NCI-H2171 treated with DMSO at 0.1 percent for 48 hours (cell line): ENCODE results near the gene METTL24.
A peak's percentile ranks its signal among the peaks of the same experiment; 100 is the strongest.
"Not testable (repeated sequence)": the region's sequence is repeated elsewhere in the genome, so short reads cannot be mapped to it uniquely, and the experiment has no call there.

Experiments used
- DNase-seq: peaks from one replicate; lab custom pipeline; 2025; lab: John Stamatoyannopoulos, UW

Gene METTL24

GRCh38 chr6:110265273-110265672, 92.9 kb downstream of the METTL24 start:
- no peak for DNase-seq

- no peak for DNase-seq
These were observed 101.8 kb downstream of the METTL24 start for GRCh38 chr6:110256366-110256765.

- no peak for DNase-seq
These were observed 102.9 kb downstream of the METTL24 start for GRCh38 chr6:110255211-110255750.

GRCh38 chr6:110250838-110251237, 107.3 kb downstream of the METTL24 start:
- no peak for DNase-seq

- DNase-seq, result no peak
These were observed 108.1 kb downstream of the METTL24 start for GRCh38 chr6:110250058-110250457.

DNA sequence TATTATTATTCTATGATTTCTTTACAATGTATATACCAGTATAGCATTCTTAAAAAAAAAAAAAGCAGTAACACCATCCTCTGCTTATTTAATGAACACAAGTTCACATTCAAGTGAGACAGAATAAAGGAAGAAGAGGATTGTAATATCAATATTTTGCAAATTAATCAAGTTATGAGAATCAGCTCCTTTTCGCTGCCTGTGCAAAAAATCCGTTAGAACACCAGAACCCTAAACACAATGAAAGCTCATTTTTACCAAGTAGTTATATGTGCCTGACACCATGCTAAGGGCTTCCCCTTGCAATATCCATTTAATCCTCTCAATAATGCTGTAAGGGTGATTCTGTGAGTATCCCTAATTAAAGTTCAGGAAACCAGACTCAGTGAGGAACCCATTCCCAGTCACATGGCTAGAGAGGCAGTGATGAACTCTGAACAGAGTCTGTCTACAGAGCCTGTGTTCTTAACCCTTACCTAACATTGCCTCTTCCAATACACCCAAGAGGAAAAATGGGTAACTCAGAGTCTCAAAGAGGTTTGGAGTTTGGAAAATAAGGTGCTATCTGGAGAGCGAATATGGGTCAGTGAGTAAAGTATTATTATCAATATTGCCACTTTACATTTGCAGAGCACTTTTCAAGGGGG, 111.1 kb downstream of the METTL24 start:
- no peak for DNase-seq

- no peak for DNase-seq
These were observed 111.8 kb downstream of the METTL24 start for GRCh38 chr6:110246378-110246777.

DNA sequence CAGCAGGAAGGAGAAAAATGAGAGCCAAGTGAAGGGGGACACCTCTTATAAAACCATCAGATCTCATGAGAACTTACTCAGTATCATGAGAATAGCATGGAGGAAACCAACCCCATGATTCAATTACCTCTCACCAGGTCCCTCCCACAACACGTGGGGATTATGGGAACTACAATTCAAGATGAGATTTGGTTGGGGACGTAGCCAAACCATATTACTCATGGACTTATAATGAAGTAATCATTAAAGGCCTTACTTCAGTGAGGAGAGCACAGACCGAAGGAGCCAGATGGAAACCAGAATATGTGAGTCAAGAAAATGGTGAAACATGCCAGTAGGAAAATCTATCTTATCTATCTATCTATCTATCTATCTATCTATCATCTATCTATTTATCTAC, 113.5 kb downstream of the METTL24 start:
- DNase-seq, result not testable (repeated sequence)

- no peak for DNase-seq
These were observed 118.4 kb downstream of the METTL24 start for GRCh38 chr6:110239526-110240274.

GRCh38 chr6:110236007-110236406, 122.1 kb downstream of the METTL24 start:
- DNase-seq, result not testable (repeated sequence)

GRCh38 chr6:110233770-110234374, 124.3 kb downstream of the METTL24 start:
- no peak for DNase-seq

DNA sequence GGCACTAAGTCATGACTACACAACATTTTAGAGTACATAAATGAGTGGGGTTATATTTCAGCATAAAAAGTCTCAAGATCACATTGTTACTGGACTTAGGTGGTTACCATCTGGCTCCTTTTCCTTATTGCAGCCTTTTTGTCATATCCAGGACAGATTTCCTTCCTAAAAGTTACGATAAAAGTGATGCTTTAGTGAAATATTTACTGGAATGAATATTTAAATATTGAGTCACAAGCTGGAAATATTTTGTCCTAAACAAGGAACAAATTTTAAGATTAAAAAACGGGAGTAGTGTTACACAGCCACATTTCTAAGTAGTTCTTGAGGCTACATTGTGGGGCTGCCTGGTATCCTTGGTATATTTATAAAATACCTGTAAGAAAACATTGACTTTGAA, 125.7 kb downstream of the METTL24 start:
- DNase-seq, result peak; percentile 18

- DNase-seq, result no peak
These were observed 131.9 kb downstream of the METTL24 start for GRCh38 chr6:110226261-110226660.

DNA sequence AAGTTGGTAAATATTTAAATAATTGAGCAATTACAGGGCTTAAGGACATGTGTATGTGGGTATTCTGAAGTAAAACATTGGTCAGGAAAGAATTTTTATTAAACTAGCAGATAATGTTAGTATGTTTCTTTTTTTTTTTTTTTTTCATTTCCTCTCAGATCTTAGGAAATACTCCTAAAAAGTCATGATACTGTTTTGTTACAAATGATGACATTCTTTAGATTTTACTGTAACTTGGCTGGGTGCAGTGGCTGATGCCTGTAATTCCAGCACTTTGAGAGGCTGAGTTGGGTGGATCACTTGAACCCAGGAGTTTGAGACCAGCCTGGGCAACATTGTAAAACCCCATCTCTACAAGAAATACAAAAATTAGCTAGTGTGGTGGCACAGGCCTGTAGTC, 136.4 kb downstream of the METTL24 start:
- no peak for DNase-seq

DNA sequence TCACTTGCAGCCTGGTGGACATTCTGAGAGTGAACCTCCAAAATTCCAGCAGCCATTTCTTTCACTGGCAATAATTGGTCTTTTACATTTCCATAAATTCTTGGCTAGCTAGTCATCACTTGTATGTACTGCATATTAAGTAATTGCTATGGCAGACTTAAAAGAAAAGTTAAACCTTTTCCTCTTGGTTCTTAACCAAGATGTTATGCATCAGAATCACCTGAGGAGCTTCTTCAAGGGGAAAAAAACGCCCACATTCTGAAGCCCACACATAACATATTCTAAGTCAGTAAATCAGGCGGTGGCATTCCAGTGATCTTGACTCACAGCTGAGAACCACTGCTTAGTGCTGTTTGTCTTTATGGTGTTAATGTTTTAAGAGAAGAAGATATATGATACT, 140.9 kb downstream of the METTL24 start:
- DNase-seq, result no peak

- DNase-seq, result no peak
These were observed 142.0 kb downstream of the METTL24 start for GRCh38 chr6:110216140-110216539.

DNA sequence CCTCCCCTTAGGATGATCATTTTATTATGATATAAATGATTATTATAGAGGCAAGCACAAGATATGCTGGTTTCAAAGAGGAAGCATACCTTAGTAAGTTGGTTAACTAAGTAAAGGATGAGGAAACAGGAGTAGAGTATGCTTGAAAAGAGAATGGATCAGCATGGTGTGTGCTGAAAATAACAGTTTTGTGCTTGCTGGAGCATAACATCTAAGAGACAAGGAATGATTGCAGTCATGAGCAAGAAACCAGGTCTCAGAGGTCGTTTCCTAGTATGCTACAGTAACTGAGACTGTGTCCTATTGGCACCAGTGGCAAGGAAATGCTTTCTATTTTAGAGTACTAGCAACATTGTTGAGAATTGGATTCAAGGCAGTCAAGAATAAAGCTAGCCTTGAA, 143.8 kb downstream of the METTL24 start:
- DNase-seq, result no peak

DNA sequence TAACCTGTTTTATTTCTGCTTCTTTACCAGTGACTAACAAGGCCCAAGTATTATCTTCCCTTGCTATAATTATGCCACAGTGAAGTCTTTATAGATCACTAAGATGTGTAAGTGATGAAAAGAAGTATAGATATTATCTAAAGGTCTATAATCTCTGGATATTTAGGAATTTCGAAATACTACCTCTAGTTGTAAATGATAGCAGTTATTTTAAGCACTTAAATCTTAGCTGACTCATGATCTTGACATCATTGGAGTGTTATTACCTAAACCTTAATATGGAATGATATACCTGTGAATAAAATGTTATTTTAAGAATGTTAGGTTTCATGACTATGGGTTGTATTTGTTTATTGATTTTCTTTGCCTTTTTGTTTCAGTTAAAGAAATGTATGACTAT, 146.4 kb downstream of the METTL24 start:
- DNase-seq, result no peak

- no peak for DNase-seq
These were observed 150.5 kb downstream of the METTL24 start for GRCh38 chr6:110207652-110208051.

DNA sequence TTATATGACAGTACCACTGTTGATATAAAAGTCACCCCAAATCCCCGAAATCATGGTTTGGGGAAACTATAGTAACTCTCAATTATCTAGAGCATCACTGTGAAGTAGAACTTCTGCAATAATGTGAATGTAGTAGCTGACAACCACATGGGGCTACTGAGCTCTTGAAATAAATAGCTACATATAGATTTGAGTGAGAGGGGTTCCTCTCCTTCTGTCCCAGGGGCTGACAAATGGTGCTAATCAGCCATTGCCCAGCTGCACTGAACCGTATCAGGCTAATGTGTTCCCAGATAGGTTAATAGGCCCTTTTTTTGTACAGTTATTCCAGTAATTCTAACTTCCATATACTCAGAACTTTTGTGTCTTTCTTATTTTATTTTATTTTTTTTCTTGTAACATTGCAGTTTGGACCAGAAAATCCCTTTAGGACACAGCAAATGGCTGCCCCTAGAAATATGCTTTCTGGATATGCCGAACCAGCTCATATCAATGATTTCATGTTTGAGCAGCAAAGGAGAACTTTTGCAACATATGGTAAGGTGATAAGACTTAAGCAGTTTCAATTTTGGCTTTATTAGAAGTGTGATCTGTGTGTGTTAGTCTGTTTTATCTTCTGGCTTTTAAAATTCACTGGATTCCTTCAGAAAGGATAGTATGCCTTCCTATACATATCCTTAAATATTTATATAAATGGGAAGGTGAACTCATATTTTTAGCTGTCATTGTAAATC, 156.8 kb downstream of the METTL24 start:
- DNase-seq, result no peak

- no peak for DNase-seq
These were observed 159.6 kb downstream of the METTL24 start for GRCh38 chr6:110198561-110198960.

DNA sequence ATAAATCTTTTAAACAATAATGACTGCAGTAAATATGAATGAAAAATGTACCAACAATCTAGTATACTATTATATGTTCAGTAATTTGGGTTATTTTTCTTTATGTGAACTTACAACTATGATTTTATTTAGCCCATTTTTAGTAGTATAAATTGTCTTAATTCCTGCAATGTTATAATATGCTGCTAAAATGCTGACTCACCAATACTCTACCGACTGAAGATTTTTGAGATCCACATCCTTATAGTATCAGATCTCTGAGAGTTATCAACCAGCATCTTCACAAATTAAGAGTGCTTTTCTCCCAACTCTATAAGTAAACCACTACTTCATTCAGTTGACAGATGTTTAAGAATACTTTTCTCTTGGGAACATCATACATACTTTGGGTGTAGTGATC, 161.3 kb downstream of the METTL24 start:
- no peak for DNase-seq
